ENCODE measurements around the gene PTPRG.
"Not testable (repeated sequence)": the region's sequence is repeated elsewhere in the genome, so short reads cannot be mapped to it uniquely, and the experiment has no call there.

The PTPRG gene

DNA sequence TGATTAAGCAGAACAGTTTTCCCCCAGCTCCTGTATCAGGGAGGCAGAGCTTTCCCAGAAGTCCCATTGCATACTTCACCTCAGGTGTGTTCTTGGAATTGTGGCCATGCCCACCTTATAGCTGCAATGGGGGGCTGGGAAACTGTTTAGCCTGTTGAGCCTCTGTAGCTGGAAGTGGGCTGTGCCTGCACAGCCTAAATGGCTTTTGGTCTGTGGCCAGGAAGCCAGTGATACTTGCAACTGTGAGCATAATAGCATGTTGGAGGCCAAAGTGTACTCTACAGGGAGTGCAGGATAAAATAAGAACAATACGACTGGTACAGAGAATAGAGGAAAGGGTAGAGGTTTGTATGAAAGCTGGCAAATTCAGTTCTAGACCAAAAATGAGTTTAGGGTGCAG is 248.5 kb downstream of the PTPRG start:
- DNase-seq, result no peak

DNA sequence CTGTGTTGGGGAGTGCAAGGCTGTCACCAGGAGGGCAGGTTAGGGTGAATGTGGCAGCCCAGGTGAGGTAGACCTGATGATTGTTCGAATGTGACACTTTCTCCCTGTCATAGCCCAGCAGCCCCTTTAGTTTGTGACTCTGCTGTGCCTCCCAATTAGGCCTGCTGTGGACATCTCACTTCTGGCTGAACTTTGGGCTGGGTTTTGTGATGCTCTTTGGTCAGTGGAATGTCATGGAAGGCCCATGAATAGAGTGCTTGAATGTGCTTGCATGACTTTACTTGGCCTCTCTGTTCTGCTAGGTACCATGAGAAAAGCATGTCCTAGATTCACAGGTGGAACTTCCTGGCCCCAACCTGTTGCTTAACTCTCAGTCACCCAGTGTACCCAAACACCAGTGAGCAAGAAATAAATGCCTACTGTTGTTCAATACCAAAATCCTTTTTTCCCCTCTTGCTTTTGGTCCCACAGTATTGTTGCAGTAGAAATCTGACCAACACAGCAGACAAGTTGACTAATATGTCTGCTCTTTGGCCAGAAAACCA is 249.7 kb downstream of the PTPRG start:
- no peak for DNase-seq

DNA sequence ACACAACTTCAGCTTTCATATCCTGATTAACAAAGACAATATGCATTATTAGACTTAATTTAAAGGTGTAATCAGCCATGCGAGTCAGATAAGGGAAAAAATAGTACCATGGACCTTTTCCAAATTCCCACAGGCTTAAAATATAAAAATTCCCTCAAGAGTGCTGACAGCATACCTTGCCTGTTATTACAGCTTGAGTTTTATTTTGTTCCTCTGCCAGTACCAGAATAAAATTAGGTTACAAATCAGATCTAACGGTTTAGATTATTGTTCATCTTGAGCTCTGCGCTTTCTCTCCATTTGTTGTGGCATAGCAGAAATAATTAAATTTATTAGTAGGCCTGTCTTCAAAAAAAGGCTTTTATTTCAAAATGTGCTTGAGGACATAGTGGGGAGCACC is 250.3 kb downstream of the PTPRG start:
- no peak for DNase-seq

DNA sequence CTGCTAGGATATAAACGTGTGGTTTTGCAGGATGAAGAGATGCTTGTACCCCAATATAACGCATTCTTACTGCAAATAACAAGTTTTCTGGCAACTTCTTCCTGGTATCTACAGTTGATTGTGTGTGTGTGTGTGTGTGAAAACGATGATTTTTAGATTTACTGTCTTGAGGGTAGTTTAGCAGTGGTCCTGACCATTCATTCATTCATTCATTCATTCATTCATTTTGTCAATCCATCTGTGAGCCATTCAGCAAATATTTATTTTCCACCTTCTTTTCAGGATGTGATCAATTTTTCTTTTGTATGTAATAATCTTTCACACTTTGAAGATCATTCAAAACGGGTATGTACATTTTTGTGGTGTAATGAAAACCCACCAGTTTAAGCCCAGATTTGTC is 250.7 kb downstream of the PTPRG start:
- DNase-seq, result no peak

DNA sequence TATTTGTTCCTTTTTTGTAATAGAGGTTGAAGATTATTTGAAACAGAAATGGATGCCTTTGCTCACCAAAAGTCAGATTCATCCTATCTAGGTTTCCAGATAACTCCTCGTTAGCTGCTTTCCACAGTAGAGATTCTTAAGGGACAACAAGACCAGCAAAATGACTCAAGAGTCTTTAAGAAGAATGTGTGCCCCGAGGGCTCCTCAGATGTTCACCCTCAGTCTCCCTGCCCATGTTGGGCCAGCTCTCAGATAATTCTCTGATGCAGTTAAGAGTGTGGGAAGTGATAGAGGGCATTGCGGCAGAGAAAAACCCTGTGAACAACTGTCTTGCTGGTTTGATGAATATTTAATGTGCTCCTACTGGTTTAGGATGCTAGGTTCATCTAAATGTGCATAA is 251.1 kb downstream of the PTPRG start:
- DNase-seq, result no peak

DNA sequence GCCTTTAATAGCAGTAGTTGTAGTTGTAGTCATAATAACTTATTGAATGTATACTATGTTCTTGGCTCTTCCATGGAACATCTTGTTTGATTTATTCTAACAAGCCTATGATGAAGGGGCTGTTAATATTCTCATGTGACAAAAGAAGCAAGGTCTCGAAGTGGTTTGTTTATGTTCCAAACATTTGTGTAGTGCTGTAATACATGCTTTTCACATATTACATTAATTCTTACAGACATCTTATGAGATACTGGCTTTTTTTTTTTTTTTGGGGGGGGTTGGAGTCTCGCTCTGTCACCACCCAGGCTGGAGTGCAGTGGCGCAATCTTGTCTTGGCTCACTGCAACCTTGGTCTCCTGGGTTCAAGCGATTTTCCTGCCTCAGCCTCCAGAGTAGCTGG is 252.3 kb downstream of the PTPRG start:
- DNase-seq, result no peak

DNA sequence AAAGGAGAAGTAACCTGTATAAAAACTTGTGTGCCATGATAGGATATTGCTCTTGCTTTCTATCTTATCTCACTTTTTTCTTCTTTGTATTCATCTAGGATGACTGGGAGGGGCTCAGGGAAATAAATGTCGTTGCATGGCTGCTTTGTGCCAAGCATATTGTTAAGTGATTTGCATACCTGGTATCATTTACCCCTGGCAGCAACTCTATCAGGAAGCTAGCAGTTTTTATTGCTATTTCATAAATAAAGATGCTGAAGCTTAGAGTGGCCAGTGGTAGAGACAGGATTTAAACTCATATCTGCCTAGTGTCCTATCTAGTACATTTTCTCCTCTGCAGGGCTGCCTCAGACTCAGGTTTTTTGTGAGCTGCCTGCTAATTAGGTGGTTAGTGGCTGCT is 253.3 kb downstream of the PTPRG start:
- DNase-seq, result no peak

DNA sequence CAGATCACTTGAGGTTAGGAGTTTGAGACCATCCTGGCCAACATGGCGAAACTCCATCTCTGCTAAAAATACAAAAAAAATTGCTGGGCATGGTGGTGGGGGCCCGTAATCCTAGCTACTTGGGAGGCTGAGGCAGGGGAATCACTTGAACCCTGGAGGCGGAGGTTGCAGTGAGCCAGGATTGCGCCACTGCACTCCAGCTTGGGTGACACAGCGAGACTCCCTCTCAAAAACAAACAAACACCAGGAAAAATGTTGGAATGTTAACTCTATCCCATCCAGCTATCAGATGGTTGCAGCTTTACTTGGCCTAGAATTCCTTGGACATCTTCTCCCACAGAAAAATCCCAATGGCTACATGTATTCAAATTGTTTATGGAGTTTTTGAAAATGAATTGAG is 254.9 kb downstream of the PTPRG start:
- not testable (repeated sequence) for DNase-seq

DNA sequence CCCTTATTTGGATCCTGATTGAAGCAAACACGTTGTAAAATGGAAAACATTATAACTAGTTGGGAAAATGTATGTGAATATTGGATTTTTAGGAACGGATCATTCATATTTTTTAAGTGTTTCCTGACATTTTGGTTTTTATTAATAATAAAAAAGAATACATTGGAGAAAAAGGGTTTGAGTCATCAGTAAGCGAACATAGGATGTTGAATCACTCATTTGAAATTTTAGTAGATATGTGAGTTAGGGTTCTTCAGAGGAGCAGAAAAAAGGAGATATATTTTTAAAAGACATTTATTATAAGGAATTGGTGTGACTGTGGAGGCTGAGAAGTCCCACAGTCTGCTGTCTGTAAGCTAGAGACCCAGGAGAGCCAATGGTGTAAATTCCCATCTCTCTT is 258.5 kb downstream of the PTPRG start:
- no peak for DNase-seq

DNA sequence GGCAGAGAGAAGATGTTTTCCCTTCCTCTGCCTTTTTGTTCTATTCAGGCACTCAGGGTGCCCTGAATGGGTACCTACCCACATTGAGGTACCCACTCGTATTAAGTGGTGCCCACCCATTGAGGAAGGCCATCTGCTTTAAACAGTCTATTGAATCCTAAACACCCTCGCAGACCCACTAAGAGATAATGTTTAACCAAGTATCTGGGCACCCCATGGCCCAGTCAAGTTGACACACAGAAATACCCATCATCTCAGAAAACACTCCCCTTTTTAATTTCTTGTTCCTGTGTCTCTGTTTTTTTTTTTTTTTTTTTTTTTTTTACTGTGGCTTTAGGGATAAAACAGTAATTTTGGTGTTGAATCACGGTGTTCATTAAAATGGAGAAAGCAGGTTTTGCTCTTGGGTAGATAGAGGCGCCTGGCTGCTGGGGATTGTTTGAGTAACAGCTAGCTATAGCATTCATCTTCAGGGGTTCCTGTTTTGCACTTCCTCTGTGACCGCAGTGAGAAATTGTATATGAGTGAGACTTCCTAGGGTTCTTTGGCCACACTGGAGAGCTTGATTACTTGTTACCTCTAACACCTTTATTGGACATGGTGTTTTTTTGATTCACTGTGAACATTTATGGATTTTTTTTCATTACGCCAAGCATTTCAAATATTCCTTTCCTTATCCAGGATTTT is 259.1 kb downstream of the PTPRG start:
- DNase-seq, result no peak

DNA sequence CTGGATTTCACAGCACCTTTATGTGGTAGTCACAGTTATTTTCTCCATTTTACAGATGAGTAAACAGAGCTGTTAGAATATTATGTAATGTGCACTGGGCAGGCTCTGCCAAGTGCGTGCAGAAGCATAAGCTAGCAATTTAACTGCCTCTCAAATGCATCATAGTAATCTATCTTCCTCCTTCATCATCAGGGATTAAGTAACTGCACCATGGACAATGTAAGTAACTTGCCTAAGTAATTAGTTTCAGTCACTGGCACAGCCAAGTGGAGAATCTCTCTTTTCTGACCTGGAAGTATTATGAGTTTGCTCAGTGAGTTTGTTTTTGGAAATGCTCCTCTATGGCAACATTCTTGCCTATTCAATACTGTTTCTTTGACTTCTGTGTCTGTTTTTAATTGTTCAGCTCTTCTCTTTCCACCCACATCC is 260.5 kb downstream of the PTPRG start:
- no peak for DNase-seq

DNA sequence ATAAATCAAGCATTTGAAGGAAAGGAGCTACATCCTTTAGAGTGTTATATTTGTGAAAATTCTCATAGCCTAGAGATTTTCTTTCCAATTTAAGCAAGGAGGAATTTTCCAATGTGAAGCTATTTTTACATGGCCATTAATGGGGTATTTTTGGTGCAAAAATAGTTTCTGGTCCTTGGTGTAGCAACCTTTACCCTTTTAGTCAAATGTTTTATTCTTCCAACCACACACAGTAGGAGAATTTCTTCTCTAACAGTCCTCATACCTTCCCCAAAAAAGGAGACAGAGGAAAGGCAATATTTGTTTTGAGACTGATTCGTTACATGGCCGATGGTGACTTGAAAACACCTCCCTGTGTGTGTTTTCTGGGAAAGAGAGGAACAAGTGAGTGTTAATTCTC is 261.2 kb downstream of the PTPRG start:
- DNase-seq, result no peak

DNA sequence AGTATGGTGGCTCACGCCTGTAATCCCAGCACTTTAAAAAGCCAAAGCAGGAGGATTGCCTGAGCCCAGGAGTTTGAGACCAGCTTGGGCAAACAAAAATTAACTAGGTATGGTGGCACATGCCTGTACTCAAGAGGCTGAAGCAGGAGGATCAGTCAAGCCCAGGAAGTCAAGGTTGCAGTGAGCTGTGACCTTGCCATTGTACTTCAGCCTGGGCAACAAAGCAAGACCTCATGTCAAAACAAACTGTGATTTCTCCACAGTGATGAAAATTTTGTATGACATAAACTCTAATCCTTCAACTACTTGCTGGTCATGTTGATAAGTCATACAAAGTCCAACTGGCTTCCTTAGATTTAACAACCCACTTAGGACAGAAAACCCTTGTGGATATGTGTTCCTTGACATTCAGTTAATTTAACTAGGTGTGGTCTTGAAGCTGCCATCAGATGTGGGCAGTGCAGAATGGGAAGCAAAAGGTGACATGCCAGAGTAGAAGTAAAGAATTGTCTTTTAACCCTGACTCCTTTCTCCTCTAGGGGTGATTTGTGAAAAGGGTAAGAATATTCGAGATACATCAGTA is 263.3 kb downstream of the PTPRG start:
- DNase-seq, result no peak

DNA sequence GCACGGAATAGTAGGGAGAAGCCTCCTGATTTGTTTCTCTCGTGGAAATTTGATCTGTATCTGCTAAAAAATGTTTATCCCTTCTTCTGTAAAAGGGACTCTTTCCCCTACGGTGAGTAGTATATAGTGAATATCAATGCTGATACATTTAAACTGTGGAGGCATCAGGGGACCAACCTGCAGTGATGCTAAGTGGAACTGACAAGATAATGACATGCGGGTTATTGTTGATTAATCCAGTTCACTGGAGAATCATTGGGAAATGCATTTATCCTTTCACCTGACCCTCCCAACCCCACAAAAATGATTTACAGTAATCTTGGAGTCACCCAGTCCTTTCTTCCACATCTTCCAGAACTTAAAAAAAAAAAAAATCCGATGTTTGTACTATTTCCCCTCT is 264.8 kb downstream of the PTPRG start:
- no peak for DNase-seq

DNA sequence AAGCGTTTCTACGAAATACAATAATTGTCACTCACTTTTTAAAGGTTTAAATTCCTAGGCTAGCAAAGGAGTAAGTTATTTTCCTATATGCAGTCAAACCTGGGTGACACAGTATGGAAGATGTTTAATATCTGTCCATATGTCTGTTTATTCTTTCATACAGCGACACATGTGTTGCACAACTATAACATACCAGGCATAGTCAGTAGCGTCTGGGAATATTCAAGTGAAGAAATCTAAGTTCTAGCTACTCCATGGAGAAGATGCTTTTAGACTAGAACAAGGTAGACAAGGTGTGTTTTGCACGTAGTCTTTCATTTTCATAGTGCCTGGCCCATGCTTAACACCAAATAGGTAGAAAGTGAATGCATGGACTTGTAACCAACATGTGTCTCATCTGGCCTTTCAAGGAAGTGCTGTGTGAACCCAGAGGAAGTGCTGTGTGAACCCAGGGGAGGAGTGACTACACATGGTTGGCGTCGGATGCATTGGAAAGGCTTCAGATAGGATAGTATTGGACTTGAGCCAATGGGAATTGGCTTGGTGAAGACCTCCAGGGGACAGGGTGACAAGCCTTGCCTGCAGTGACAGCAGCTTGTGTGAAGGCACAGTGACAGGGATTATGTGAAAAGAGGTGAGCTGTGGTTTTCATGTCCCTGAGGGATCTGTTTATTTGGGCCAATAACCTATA is 267.0 kb downstream of the PTPRG start:
- DNase-seq, result no peak

DNA sequence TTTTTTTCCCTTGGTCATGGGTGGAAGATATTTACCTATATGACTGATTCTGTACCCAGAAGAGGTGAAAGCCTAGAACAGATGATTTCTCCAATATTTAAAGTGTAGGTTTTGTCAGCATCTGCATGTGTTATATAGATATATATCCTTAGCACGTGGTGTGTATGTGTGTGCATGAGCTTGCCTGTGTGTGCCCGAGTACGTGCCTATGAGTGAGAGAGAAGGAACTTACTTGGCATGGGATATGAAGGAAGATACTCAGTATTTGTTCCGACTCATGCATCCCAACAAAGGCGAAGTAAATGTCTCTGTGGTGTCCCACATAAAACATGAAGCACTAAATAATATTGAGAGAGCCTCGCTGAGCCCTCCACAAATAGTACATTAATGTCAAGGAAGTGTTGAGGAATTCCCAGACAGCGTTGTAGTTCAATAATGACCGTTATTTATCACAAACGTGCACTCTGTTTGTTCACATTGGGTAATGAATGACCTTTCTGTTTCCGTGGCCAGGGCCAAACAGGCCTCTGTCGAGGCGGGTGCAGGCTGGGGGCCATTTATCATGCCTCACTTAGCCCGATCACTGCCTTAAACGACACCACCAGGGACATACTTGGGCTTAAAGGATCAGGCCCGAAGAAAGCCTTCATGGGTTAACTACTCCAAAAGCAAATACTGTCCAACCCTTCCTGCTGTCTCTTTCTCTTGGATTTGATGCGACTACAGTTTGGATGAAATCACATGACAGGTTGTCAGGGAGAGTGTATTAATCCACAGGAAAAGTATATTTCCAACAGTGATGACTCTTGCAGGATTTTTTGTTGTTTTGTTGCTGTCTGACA is 267.7 kb downstream of the PTPRG start:
- no peak for DNase-seq

DNA sequence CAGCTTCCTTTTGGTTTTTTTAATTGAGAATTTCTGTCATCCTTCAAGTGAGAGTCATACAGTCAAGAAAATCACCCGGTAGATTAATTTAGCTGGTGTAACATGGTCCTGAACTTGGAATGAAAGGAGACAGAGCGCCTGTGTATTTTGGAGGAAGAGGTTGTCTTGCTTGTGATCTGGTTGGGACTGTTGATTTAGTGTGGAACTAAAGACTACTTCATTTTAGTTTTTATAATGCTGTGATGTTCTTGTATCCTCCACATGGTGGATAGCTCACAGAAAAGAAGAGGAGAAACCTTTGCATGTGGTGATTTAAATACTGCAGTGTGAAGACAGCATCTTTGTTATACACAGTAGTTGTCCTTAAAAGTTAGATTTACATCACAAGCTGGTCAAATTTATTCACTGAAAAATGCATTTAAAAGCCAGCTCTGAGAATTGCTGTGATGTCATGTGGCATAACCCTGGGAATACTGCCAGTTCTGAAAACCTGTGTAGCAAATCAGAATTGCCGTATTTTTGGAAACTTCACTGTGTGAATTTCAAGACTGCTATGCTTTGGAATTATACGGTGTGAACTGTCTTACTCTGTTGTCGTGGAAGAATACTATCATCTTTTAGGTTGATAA is 268.5 kb downstream of the PTPRG start:
- no peak for DNase-seq

DNA sequence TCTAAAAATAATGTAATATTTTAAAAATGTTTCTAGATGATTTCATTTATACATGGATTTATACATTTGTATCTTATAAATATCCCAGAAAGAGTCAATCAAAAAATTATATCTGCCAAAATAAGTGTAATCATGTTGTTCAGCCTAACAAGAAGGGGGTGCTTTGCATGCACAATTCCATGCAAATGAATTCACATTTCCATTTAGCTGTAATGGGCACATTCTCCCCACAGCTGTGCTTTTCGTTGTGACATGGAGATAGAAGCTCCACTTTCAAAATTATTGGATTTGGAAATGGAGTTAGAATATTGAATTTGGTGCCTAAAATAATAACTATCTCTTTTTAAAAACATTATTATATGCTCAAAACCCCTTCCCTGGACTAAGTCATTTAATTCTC is 270.6 kb downstream of the PTPRG start:
- DNase-seq, result no peak

DNA sequence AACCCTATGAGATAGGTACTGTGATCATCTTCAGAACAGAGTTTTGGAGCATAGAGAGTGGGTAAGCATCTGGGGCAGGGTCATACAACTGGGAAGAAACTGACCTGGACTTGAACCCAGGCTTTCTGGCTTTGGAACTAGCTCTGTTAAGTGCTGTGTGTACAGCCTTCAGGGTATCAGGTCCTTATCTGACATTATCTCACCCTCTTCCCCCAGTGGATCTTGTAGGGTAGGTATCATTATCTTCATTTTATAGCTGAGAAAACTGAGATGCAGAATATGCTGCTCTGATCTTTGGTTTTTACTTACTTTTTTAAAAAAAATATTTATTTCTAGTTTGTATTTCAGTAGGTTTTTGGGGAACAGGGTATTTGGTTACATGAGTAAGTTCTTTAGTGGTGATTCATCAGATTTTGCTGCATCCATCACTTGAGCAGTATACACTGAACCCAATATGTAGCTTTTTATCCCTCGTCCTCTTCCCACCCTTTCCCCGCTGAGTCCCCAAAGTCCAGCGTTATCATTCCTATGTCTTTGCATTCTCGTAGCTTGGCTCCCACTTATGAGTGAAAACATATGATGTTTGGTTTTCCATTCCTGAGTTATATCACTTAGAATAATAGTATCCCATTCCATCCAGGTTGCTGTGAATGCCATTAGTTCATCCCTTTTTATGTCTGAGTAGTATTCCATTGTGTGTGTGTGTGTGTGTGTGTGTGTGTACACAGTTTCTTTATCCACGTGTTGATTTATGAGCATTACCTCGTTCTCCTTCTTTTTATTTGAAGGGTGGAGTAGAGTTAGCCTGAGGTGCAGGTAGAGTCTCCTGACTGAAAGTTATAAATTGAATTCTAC is 271.2 kb downstream of the PTPRG start:
- DNase-seq, result no peak

DNA sequence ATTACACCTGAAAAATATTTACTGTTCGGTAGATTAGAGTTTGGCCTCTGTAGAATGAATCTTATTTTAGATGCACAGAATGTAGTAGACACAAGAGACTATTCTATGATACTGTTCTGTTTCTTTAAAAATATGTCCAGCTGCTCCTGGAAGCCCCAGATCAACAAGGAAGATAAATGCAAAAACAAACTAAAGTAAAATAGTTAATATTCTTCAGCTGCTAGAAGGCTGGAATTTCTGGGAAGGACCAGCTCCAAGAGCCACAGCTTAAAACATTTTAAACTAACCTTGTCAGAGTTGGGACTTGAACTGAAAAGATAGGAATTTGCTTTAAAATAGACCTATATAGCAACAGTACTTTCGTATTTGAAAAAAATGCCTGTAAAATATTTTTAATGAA is 277.9 kb downstream of the PTPRG start:
- no peak for DNase-seq

DNA sequence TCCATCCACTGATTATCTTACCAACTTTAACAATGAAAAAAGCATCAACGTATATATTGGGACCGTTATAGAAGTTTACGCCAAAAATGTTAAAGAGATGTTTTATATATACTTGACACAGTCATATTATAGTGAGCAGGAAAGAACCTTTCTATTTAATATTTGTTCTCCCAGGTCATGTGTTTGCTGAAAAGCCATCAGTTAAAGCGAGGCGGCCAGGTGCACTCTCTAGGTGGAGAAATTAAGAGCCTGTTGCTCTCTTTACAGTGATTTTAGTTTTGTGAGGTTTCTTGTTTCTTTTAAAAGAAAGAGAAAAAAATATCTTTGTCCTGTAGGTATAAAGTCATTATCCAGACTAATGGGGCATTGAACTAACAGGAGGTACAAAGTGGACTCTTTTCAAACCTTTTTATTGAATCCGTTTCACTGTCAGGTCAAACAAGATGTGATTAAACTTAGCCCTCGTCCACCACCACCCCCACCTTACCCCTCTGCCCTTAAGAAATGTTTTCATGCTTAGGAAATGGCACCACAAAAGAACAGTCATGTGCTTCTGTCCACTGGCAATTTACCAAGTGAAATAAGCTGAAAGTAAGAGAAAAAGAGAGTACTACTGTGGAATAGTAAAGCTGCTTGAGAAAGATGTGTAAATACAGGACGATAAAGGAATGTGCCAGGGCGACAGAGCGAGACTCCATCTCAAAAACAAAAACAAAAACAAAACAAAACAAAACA is 279.9 kb downstream of the PTPRG start:
- no peak for DNase-seq
